ENCODE data around the gene PALM2AKAP2. TPM values are rescaled to one million over a fixed set of nuclear protein-coding genes. Genes with fewer than 3 reads are reported as not detected.

The PALM2AKAP2 gene
- total RNA-seq, 1 donor from 2014 or later = 2.0 TPM

DNA sequence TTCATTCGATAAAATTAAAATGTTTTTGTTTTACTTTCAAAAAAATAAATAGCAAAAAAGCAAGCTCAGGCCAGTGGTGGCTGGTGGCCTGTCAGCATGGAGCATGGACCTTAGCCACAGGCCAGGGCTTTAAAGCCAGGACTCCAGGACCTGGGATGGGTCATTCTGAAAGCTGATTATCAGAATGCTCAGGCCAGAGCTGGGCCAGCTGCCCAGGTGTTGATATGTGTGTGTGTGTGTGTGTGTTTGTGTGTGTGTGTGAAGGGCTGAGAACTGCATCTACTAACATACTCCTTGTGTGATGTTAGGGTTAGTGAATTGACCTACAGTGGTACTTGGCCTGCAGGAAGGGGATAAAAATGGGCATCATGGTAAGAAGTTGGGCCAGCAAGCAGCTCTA, 21.5 kb downstream of the PALM2AKAP2 start:
- no peaks in the 10 kb centered on the region for H3K4me1 Mint-ChIP-seq
- H3K27me3 Mint-ChIP-seq = peaks cover 21% of the 10 kb centered on the region
- intact Hi-C loops (cut with micrococcal nuclease) = no loop called here
- no peak for DNase-seq
- H3K4me3 Mint-ChIP-seq = no peak overlapping the region
- H3K36me3 Mint-ChIP-seq (ENCODE audit: low read depth) = no peaks in the 10 kb centered on the region
- no peak overlapping the region for H3K27ac Mint-ChIP-seq
- no peaks in the 10 kb centered on the region for H3K9me3 Mint-ChIP-seq

- Mint-ChIP-seq H3K4me3 (no peak overlapping the region), H3K4me1 (no peaks in the 10 kb centered on the region), H3K36me3 (ENCODE audit: low read depth) (no peaks in the 10 kb centered on the region)
These were observed 22.5 kb downstream of the PALM2AKAP2 start for GRCh38 chr9:109802491-109802890.

GRCh38 chr9:109805050-109805449, 25.1 kb downstream of the PALM2AKAP2 start:
- Mint-ChIP-seq H3K4me1 (no peaks in the 10 kb centered on the region), H3K4me3 (no peak overlapping the region), H3K27ac (no peak overlapping the region), H3K36me3 (ENCODE audit: low read depth) (no peaks in the 10 kb centered on the region), H3K27me3 (peaks cover 24% of the 10 kb centered on the region), H3K9me3 (peaks cover under 1% of the 10 kb centered on the region)
- no peak for DNase-seq
- intact Hi-C loops (cut with micrococcal nuclease) = no loop called here

More at GRCh38 chr9:109802491-109802890, 22.5 kb downstream of the PALM2AKAP2 start:
- intact Hi-C loops (cut with micrococcal nuclease) = no loop called here
- no peak for DNase-seq
- peaks cover 25% of the 10 kb centered on the region for H3K27me3 Mint-ChIP-seq
- no peaks in the 10 kb centered on the region for H3K9me3 Mint-ChIP-seq
- no peak overlapping the region for H3K27ac Mint-ChIP-seq

GRCh38 chr9:109806506-109807115, 26.6 kb downstream of the PALM2AKAP2 start:
- DNase-seq = no peak
- Mint-ChIP-seq H3K27ac (no peak overlapping the region), H3K9me3 (peaks cover 10% of the 10 kb centered on the region), H3K36me3 (ENCODE audit: low read depth) (no peaks in the 10 kb centered on the region), H3K4me1 (no peaks in the 10 kb centered on the region), H3K4me3 (no peak overlapping the region), H3K27me3 (peaks cover 26% of the 10 kb centered on the region)
- intact Hi-C loops (cut with micrococcal nuclease) = no loop called here

DNA sequence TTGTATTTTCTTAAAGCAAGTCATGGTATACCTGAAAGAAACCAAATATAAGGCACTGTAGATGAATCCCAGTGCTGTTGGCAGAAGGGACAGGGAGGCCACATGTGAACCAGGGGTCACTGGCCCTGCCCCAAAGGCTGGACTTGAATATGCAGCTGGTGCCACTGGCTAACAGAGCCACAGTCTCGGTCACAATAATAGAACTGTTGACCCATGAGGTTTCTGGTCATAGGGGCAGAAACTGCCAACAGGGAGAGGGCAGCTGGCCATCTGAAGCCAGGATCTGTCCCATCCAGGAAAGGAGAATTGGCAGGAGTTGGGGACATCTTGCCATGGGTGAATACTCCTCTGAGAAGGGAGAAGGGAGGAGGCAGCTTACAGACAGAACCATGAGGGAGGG, 31.9 kb downstream of the PALM2AKAP2 start:
- no peak overlapping the region for H3K27ac Mint-ChIP-seq
- H3K27me3 Mint-ChIP-seq = peaks cover 13% of the 10 kb centered on the region
- peaks cover 2% of the 10 kb centered on the region for H3K4me1 Mint-ChIP-seq
- no peaks in the 10 kb centered on the region for H3K36me3 Mint-ChIP-seq (ENCODE audit: low read depth)
- intact Hi-C loops (cut with micrococcal nuclease) = no loop called here
- no peak for DNase-seq
- H3K9me3 Mint-ChIP-seq = peaks cover 10% of the 10 kb centered on the region
- H3K4me3 Mint-ChIP-seq = no peak overlapping the region

- no peak overlapping the region for H3K27ac Mint-ChIP-seq
- H3K9me3 Mint-ChIP-seq = peaks cover 10% of the 10 kb centered on the region
- H3K27me3 Mint-ChIP-seq = peaks cover 12% of the 10 kb centered on the region
- H3K36me3 Mint-ChIP-seq (ENCODE audit: low read depth) = no peaks in the 10 kb centered on the region
- H3K4me3 Mint-ChIP-seq = no peak overlapping the region
- H3K4me1 Mint-ChIP-seq = peaks cover 2% of the 10 kb centered on the region
- DNase-seq = no peak
- intact Hi-C loops (cut with micrococcal nuclease) = no loop called here
These were observed 32.3 kb downstream of the PALM2AKAP2 start for GRCh38 chr9:109812331-109812730.

GRCh38 chr9:109812818-109813281, 32.9 kb downstream of the PALM2AKAP2 start:
- intact Hi-C loops (cut with micrococcal nuclease) = no loop called here
- Mint-ChIP-seq H3K4me1 (peaks cover 2% of the 10 kb centered on the region), H3K4me3 (no peak overlapping the region), H3K36me3 (ENCODE audit: low read depth) (no peaks in the 10 kb centered on the region), H3K9me3 (peaks cover 10% of the 10 kb centered on the region), H3K27ac (no peak overlapping the region), H3K27me3 (peaks cover 14% of the 10 kb centered on the region)
- DNase-seq = no peak

DNA sequence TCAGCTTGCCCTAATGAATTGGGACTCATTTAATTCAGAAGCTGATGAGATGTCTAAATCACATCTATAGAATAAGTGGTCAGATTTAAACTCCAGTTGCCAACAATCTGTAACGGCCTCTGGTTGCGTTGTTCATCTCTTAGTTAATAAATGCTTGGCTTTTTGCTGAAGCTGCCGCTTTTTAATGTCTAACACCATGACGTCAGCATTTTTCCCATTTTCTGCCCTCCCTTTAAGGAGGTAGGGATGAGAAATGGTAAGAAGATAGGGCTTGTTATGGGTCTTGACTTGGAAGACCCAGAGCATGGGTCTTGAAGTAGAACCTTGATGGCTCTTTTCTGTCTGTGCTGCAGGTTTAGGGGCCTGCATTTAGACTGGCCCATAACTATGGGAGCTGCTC, 33.3 kb downstream of the PALM2AKAP2 start:
- Mint-ChIP-seq H3K4me1 (peaks cover 2% of the 10 kb centered on the region), H3K27ac (no peak overlapping the region), H3K4me3 (no peak overlapping the region), H3K36me3 (ENCODE audit: low read depth) (no peaks in the 10 kb centered on the region), H3K9me3 (peaks cover 10% of the 10 kb centered on the region), H3K27me3 (peaks cover 14% of the 10 kb centered on the region)
- intact Hi-C loops (cut with micrococcal nuclease) = no loop called here
- no peak for DNase-seq

- Mint-ChIP-seq H3K36me3 (ENCODE audit: low read depth) (no peaks in the 10 kb centered on the region), H3K27me3 (peaks cover 14% of the 10 kb centered on the region), H3K27ac (no peak overlapping the region), H3K4me1 (peaks cover 2% of the 10 kb centered on the region), H3K4me3 (no peak overlapping the region), H3K9me3 (peaks cover 10% of the 10 kb centered on the region)
- no peak for DNase-seq
- intact Hi-C loops (cut with micrococcal nuclease) = no loop called here
These were observed 33.8 kb downstream of the PALM2AKAP2 start for GRCh38 chr9:109813829-109814228.

- H3K27me3 Mint-ChIP-seq = peaks cover 10% of the 10 kb centered on the region
- H3K4me1 Mint-ChIP-seq = peaks cover 2% of the 10 kb centered on the region
- intact Hi-C loops (cut with micrococcal nuclease) = loop anchor here (5.0 kb wide), 1 partner anchor 337 kb away; no protein-coding TSS in a partner anchor
- DNase-seq = no peak
- H3K4me3 Mint-ChIP-seq = no peak overlapping the region
- H3K27ac Mint-ChIP-seq = no peak overlapping the region
- H3K9me3 Mint-ChIP-seq = peaks cover 5% of the 10 kb centered on the region
- H3K36me3 Mint-ChIP-seq (ENCODE audit: low read depth) = no peaks in the 10 kb centered on the region
These were observed 35.5 kb downstream of the PALM2AKAP2 start for GRCh38 chr9:109815366-109815947.

GRCh38 chr9:109816490-109816889, 36.5 kb downstream of the PALM2AKAP2 start:
- DNase-seq = no peak
- intact Hi-C loops (cut with micrococcal nuclease) = loop anchor here (5.0 kb wide), 1 partner anchor 336 kb away; no protein-coding TSS in a partner anchor
- Mint-ChIP-seq H3K27me3 (peaks cover 3% of the 10 kb centered on the region), H3K27ac (no peak overlapping the region), H3K36me3 (ENCODE audit: low read depth) (no peaks in the 10 kb centered on the region), H3K4me3 (no peak overlapping the region), H3K9me3 (no peaks in the 10 kb centered on the region), H3K4me1 (peaks cover 2% of the 10 kb centered on the region)

- no peak for DNase-seq
- peaks cover 2% of the 10 kb centered on the region for H3K4me1 Mint-ChIP-seq
- intact Hi-C loops (cut with micrococcal nuclease) = loop anchor here (5.0 kb wide), 1 partner anchor 335 kb away; no protein-coding TSS in a partner anchor
- no peak overlapping the region for H3K4me3 Mint-ChIP-seq
- peaks cover 3% of the 10 kb centered on the region for H3K27me3 Mint-ChIP-seq
- H3K27ac Mint-ChIP-seq = no peak overlapping the region
- H3K9me3 Mint-ChIP-seq = peaks cover 5% of the 10 kb centered on the region
- no peaks in the 10 kb centered on the region for H3K36me3 Mint-ChIP-seq (ENCODE audit: low read depth)
These were observed 37.3 kb downstream of the PALM2AKAP2 start for GRCh38 chr9:109817146-109817845.

DNA sequence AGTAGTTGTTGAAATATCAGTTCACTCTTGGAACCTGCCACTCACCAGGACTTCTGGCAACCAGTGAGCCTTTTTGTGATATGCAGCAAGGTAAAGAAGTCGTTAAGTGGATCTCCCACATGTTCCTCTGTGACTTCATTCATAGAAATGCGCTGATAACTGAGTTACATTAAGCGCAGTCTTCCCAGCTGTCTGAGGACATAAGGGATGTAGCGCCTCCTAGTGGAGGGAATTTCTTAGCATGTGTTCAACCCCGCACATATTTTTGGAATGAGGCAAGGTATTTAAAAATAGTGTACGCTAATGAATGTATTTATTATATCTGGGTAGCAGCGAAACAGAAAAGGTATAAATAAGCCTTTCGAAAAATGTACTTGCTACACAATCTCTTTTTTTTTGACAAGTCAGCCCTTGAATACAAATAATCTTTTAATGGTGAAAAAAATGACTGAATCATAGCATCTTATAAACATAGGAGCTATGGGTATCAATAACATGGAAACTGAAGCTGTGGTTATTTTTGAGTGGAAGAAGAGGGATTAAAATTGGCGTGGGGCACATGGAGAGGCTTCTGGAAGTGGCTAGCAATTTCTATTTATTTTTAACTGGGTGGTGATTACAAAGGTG, 38.0 kb downstream of the PALM2AKAP2 start:
- no peaks in the 10 kb centered on the region for H3K4me1 Mint-ChIP-seq
- peaks cover 3% of the 10 kb centered on the region for H3K27me3 Mint-ChIP-seq
- DNase-seq = peak; percentile 87
- H3K4me3 Mint-ChIP-seq = no peak overlapping the region
- intact Hi-C loops (cut with micrococcal nuclease) = loop anchor here (1.0 to 5.0 kb wide), 3 partner anchors 69 to 334 kb away; no protein-coding TSS in a partner anchor
- H3K9me3 Mint-ChIP-seq = peaks cover 12% of the 10 kb centered on the region
- H3K27ac Mint-ChIP-seq = no peak overlapping the region
- H3K36me3 Mint-ChIP-seq (ENCODE audit: low read depth) = no peaks in the 10 kb centered on the region

- Mint-ChIP-seq H3K27ac (no peak overlapping the region), H3K4me3 (no peak overlapping the region), H3K36me3 (ENCODE audit: low read depth) (no peaks in the 10 kb centered on the region), H3K9me3 (peaks cover 12% of the 10 kb centered on the region), H3K4me1 (no peaks in the 10 kb centered on the region), H3K27me3 (peaks cover 3% of the 10 kb centered on the region)
- DNase-seq = no peak
- intact Hi-C loops (cut with micrococcal nuclease) = no loop called here
These were observed 41.7 kb downstream of the PALM2AKAP2 start for GRCh38 chr9:109821711-109822110.

All from activated CD4-positive, alpha-beta T cell treated with anti-CD3 and anti-CD28 coated beads, Interleukin-2, amount 10 ng/mL, durations not matched to agents 24 days and 14 days (primary cell).